A549 (cell line): ENCODE data around the gene BMS1. TPM values are rescaled to one million over a fixed set of nuclear protein-coding genes. Genes with fewer than 3 reads are reported as not detected.
"Not testable (repeated sequence)": the region's sequence is repeated elsewhere in the genome, so short reads cannot be mapped to it uniquely, and the experiment has no call there.

Source experiments
- ATAC-seq, 2 experiments: fragments of 200-7000 bp in 1 of 2; fragments of >200 bp in 1 of 2; cut with Nextera tagmentation in 1 of 2; cut with Tn5 transposase in 1 of 2; 3 replicates each; pipeline versions ENCODE4 v1.8.0 to v1.9.1; 2018 to 2020; ENCODE audit warnings: mild to moderate bottlenecking in 1 of 2, moderate library complexity in 1 of 2
- CTCF ChIA-PET: fragments of 300-600 bp; sonication (Branson Sonifier 250); formaldehyde crosslinking; extraction: SDS; loops from one replicate; lab custom pipeline; 2021; ENCODE audit warnings: antibody characterized with exemption, inconsistent platforms; lab: Yijun Ruan, JAX
- POLR2A ChIA-PET: fragments of 350-600 bp; formaldehyde crosslinking; extraction: SDS; loops from one replicate; lab custom pipeline; 2021; ENCODE audit warnings: antibody characterized with exemption, inconsistent platforms; lab: Yijun Ruan, JAX
- DNase-seq, 2 experiments: peaks; one replicate each; pipeline versions ENCODE4 v3.0.0 to v3.0.0-alpha.2; 2011 to 2016; ENCODE audit warnings: low read depth in 1 of 2, low spot score in 1 of 2
- FAIRE-seq: peaks from 2 replicates; lab custom pipeline; 2011; peaks lifted over from hg19 to GRCh38; lab: Jason Lieb, UNC
- H3K27ac ChIP-seq, 2 experiments: fragments of >200 bp; sonication (Bioruptor Twin); formaldehyde crosslinking; 3 replicates each; pipeline ENCODE4 v1.5.1; 2016 to 2017
- H3K4me1 ChIP-seq: fragments of >200 bp; sonication (Bioruptor Twin); formaldehyde crosslinking; 3 replicates; pipeline ENCODE4 v1.6.1; 2016
- H3K4me2 ChIP-seq: fragments of >200 bp; sonication (Bioruptor Twin); formaldehyde crosslinking; 3 replicates; pipeline ENCODE4 v1.6.1; 2016
- H3K4me3 ChIP-seq: fragments of >200 bp; sonication (Bioruptor Twin); formaldehyde crosslinking; 3 replicates; pipeline ENCODE4 v1.5.1; 2016
- H3K9me3 ChIP-seq: fragments of >200 bp; sonication (Bioruptor Twin); formaldehyde crosslinking; 3 replicates; pipeline ENCODE4 v1.6.1; 2016
- CBX2 ChIP-seq: fragments of 200-600 bp; sonication (generic); IDR thresholded peaks from 2 replicates; pipeline ENCODE4 v1.6.1; 2016; ENCODE audit warnings: low read depth, mild to moderate bottlenecking, borderline replicate concordance
- CEBPB ChIP-seq, 2 experiments: fragments of >200 bp in 1 of 2; sonication (Bioruptor Twin) in 1 of 2; formaldehyde crosslinking in 1 of 2; IDR thresholded peaks; 2 replicates each; pipeline ENCODE4 v1.6.1; 2012 to 2016
- EHF ChIP-seq: fragments of 250-450 bp; sonication (Bioruptor Pico); IDR thresholded peaks from 2 replicates; pipeline ENCODE4 v1.5.0; 2020; ENCODE audit warnings: mild to moderate bottlenecking
- EHMT2 ChIP-seq: fragments of 200-600 bp; sonication (generic); IDR thresholded peaks from 2 replicates; pipeline ENCODE4 v1.6.1; 2016; ENCODE audit warnings: antibody characterized with exemption, low read depth, mild to moderate bottlenecking, moderate library complexity
- EP300 ChIP-seq, 2 experiments: fragments of >200 bp; sonication (Bioruptor Twin); formaldehyde crosslinking; IDR thresholded peaks; 2 replicates in 1 of 2; 3 replicates in 1 of 2; pipeline ENCODE4 v1.6.1; 2016 to 2017
- FOSB ChIP-seq: fragments of 250-450 bp; sonication (Bioruptor Pico); IDR thresholded peaks from 2 replicates; pipeline ENCODE4 v1.5.0; 2020; ENCODE audit warnings: mild to moderate bottlenecking, moderate library complexity
- GATA3 ChIP-seq: IDR thresholded peaks from 2 replicates; pipeline ENCODE4 v1.6.1; 2012; ENCODE audit warnings: borderline replicate concordance
- HOXA7 ChIP-seq: fragments of 250-450 bp; sonication (Bioruptor Pico); IDR thresholded peaks from 2 replicates; pipeline ENCODE4 v1.5.0; 2020; ENCODE audit warnings: mild to moderate bottlenecking, moderate library complexity
- HOXB13 ChIP-seq: fragments of 250-450 bp; sonication (Bioruptor Pico); IDR thresholded peaks from 2 replicates; pipeline ENCODE4 v1.5.0; 2020; ENCODE audit warnings: low read depth, mild to moderate bottlenecking, moderate library complexity
- JUN ChIP-seq, 2 experiments: fragments of >200 bp; sonication (Bioruptor Twin); formaldehyde crosslinking; IDR thresholded peaks; 2 replicates in 1 of 2; 3 replicates in 1 of 2; pipeline ENCODE4 v1.6.1; 2016 to 2017
- KDM5A ChIP-seq: fragments of 200-600 bp; sonication (generic); IDR thresholded peaks from 2 replicates; pipeline ENCODE4 v1.6.1; 2016; ENCODE audit warnings: antibody characterized with exemption, mild to moderate bottlenecking
- NFE2L2 ChIP-seq: fragments of 150-350 bp; conservative IDR thresholded peaks from 2 replicates; pipeline ENCODE4 v1.6.1; 2014; ENCODE audit warnings: low read length
- NPAS2 ChIP-seq: fragments of 250-450 bp; sonication (Bioruptor Pico); IDR thresholded peaks from 2 replicates; pipeline ENCODE4 v1.8.0; 2022; ENCODE audit warnings: mild to moderate bottlenecking, moderate library complexity, borderline replicate concordance
- POLR2A ChIP-seq: IDR thresholded peaks from 2 replicates; pipeline ENCODE4 v1.6.1; 2012; ENCODE audit warnings: mild to moderate bottlenecking, low read length
- RAD21 ChIP-seq, 2 experiments: fragments of >200 bp in 1 of 2; sonication (Bioruptor Twin) in 1 of 2; formaldehyde crosslinking in 1 of 2; IDR thresholded peaks in 1 of 2; conservative IDR thresholded peaks in 1 of 2; 2 replicates in 1 of 2; 3 replicates in 1 of 2; pipeline ENCODE4 v1.6.1; 2012 to 2018; ENCODE audit warnings: inconsistent platforms in 1 of 2
- RARB ChIP-seq: fragments of 250-450 bp; sonication (Bioruptor Pico); IDR thresholded peaks from 2 replicates; pipeline ENCODE4 v1.8.0; 2021; ENCODE audit warnings: mild to moderate bottlenecking, moderate library complexity
- RCOR1 ChIP-seq: fragments of 150-350 bp; IDR thresholded peaks from 2 replicates; pipeline ENCODE4 v1.6.1; 2014; ENCODE audit warnings: antibody characterized with exemption, low read length, low read depth
- RFX5 ChIP-seq: fragments of 450-650 bp; IDR thresholded peaks from 2 replicates; pipeline ENCODE4 v1.7.1; 2014; ENCODE audit warnings: antibody characterized with exemption, mild to moderate bottlenecking, moderate library complexity
- SREBF2 ChIP-seq: fragments of 450-650 bp; IDR thresholded peaks from 2 replicates; pipeline ENCODE4 v1.6.1; 2014; ENCODE audit warnings: mild to moderate bottlenecking, moderate library complexity
- TP53 ChIP-seq: fragments of 250-450 bp; sonication (Bioruptor Pico); IDR thresholded peaks from 2 replicates; pipeline ENCODE4 v1.5.0; 2021; ENCODE audit warnings: mild to moderate bottlenecking, moderate library complexity
- ZC3H11A ChIP-seq: fragments of 450-650 bp; IDR thresholded peaks from 2 replicates; pipeline ENCODE4 v1.6.1; 2014; ENCODE audit warnings: antibody characterized with exemption, mild to moderate bottlenecking
- ZFP36 ChIP-seq: fragments of 450-650 bp; IDR thresholded peaks from 2 replicates; pipeline ENCODE4 v1.6.1; 2014; ENCODE audit warnings: borderline replicate concordance; ENCODE audit not compliant: partially characterized antibody
- ZNF302 ChIP-seq: fragments of 250-450 bp; sonication (Bioruptor Pico); IDR thresholded peaks from 2 replicates; pipeline ENCODE4 v1.9.0; 2021; ENCODE audit warnings: inconsistent platforms, mild to moderate bottlenecking, moderate library complexity
- ZSCAN20 ChIP-seq: fragments of 250-450 bp; sonication (Bioruptor Pico); IDR thresholded peaks from 2 replicates; pipeline ENCODE4 v1.8.0; 2022; ENCODE audit warnings: mild to moderate bottlenecking, moderate library complexity
- WGBS: methylation state at CpG from one replicate; pipeline ENCODE4 v1.1.6; 2017; ENCODE audit errors: missing lambda C conversion rate; 5-methylcytosine and 5-hydroxymethylcytosine counted together
- polyA plus RNA-seq, 4 experiments: library from polyadenylated mRNA; depleted of rRNA in 3 of 4; stranded (reverse); fragments of >200 nt; fragmentation: RNase III in 1 of 4; extraction: RNeasy Plus Mini Kit Qiagen cat#74134 plus additional on column Dnase treatment in 1 of 4; gene quantifications; 2 replicates in 3 of 4; 3 replicates in 1 of 4; pipeline ENCODE4 v1.2.3, GENCODE V29; 2011 to 2017
- TF ChIP-seq, protein P1 (sequence below): fragments of >200 bp; sonication (Bioruptor Twin); formaldehyde crosslinking; IDR thresholded peaks from 2 replicates; pipeline ENCODE4 v1.6.1; 2016
- TF ChIP-seq, protein P2 (sequence below): fragments of 150-350 bp; IDR thresholded peaks from 2 replicates; pipeline ENCODE4 v1.6.1; 2014; ENCODE audit warnings: low read depth, mild to moderate bottlenecking, low read length

The BMS1 gene
- polyA plus RNA-seq, 2 of the 4 experiments (the other 2 are of a cell fraction) = 14.4 to 21.2 TPM

DNA sequence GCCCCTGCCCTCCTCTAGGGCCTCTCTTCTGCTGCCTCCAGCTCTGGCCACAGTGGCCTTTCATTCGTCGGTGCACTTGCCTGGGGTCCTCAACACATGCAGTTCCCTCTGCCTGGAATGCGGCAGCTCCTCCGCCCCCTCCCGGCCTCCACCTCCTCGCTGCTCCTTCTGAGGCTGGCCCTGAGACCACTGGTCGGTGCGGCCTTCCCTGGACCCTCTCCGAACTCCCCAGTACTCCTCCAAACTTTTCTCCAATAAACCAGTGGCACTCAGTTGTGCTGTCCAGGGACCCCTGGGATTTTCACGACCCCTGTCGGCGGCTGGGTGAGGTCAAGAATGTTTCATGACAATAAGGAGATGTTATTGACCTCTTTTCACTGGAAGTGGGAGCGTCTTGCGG lies 53.5 kb downstream of the BMS1 start:
- Histone ChIP-seq H3K4me2 (no peak overlapping the region), H3K4me1 (no peaks in the 10 kb centered on the region), H3K27ac (no peak overlapping the region), H3K9me3 (no peaks in the 10 kb centered on the region), H3K4me3 (no peak overlapping the region)
- ChIA-PET POLR2A (no interaction called here), CTCF (interaction anchor here (0.6 kb wide), 1 partner anchor 28 kb away, joined by 3 read pairs; no protein-coding TSS in a partner anchor)
- FAIRE-seq (no peak), ATAC-seq (no peak), DNase-seq (no peak)
- TF ChIP-seq GATA3 (no peak), RAD21 (conservative IDR thresholded peaks at IDR 0.05 in 1 of 2, IDR thresholded peaks at IDR 0.05 in 1 of 2) (no peak), EP300 (IDR thresholded peaks at IDR 0.05) (no peak), KDM5A (no peak), FOSB (CRISPR knock-in tag) (no peak), SREBF2 (no peak), TP53 (CRISPR knock-in tag) (no peak), CEBPB (IDR thresholded peaks at IDR 0.05) (no peak), RARB (CRISPR knock-in tag) (no peak), JUN (IDR thresholded peaks at IDR 0.05) (no peak)
- WGBS = 93% methylated on average over 14 of the region's 14 CpGs

DNA sequence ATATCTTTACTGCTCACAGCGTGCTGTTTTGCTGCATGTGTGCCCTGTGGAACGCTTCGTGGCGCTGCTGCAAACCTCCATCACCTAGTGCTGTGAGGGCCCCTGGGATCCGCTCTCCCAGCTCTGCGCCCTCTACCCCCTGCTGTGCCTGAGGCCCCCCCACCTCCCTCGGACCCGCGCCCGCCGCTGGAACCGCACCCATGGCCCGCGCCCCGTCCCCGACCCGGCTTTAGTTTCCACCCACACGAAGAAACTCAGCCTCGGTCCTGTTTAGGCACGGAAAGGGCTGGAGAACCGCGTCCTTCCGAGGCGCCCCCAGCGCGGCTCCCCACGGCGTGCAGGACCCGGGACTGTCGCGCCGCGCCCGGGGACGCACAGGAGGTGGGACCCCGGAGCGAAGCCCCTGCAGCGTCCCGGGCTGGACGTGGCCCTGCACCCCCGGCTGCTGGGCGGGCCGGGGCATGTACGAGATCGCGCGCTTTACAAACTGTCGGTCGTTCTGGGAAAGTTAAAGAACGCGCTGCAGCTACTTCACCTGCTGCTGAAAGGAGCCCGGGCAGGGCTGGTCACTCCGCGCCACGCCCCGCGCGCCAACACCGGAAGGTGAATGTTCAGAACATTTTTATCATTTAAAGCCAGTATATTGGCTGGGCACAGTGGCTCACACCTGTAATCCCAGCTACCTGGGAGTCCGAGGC lies 54.3 kb downstream of the BMS1 start:
- TF ChIP-seq NFE2L2 (no peak), HOXB13 (no peak), RCOR1 (no peak)
- TF ChIP-seq, protein P1, sequence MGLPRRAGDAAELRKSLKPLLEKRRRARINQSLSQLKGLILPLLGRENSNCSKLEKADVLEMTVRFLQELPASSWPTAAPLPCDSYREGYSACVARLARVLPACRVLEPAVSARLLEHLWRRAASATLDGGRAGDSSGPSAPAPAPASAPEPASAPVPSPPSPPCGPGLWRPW = no peak
- TF ChIP-seq, all 56 proteins: peak for 0
- FAIRE-seq (no peak), ATAC-seq (peak; percentile 85 to 88), DNase-seq (peak; percentile 11 to 20)
- no peaks in the 10 kb centered on the region for H3K9me3 ChIP-seq
- H3K4me3 ChIP-seq = peak overlapping the region; percentile 51
- 35% methylated on average over 14 of the region's 60 CpGs for WGBS
- no peaks in the 10 kb centered on the region for H3K4me1 ChIP-seq
- peak overlapping the region in 1 of 2 experiments; percentile 76; a peak in 3 of 6 replicates for H3K27ac ChIP-seq
- CTCF ChIA-PET = interaction anchor here (0.6 to 0.9 kb wide), 2 partner anchors 28 to 238 kb away, joined by 3 to 4 read pairs; no protein-coding TSS in a partner anchor
- POLR2A ChIA-PET = no interaction called here
- peak overlapping the region; percentile 77 for H3K4me2 ChIP-seq

DNA sequence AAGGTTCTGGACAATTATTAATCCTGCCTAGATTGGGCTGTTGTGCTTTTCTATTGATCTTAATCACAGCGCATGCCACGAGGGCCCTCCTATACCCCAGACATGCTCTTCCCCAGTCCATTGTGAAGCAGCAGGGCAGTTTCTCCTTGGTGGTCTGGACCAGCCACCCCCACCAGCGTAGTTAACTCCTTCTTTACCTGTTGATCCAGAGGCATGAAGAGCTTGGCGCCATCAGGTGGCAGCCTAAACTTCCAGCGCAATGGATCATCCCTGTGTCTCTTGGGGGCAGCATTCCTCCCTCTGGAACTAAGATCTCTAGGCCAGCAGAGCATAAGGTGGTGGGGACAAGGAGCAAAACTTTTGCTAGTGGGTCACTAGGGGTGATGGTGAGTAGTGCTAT lies 62.2 kb downstream of the BMS1 start:
- CTCF ChIA-PET, H3K27ac ChIP-seq, H3K9me3 ChIP-seq, FAIRE-seq, ATAC-seq, H3K4me3 ChIP-seq, POLR2A ChIA-PET, H3K4me1 ChIP-seq, DNase-seq, H3K4me2 ChIP-seq: not testable (repeated sequence)
- WGBS = 66% methylated on average over 3 of the region's 5 CpGs

DNA sequence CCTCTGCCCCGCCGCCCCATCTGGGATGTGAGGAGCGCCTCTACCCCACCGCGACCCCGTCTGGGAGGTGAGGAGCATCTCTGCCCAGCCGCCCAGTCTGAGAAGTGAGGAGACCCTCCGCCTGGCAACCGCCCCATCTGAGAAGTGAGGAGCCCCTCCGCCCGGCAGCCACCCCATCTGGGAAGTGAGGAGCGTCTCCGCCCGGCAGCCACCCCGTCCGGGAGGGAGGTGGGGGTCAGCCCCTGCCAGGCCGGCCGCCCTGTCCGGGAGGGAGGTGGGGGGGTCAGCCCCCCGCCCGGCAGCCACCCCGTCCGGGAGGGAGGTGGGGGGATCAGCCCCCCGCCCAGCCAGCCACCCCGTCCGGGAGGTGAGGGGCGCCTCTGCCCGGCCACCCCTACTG lies 64.7 kb downstream of the BMS1 start:
- no CpG with 5 or more reads among the region's 28 CpGs for WGBS
- DNase-seq, POLR2A ChIA-PET, CTCF ChIA-PET, FAIRE-seq, H3K9me3 ChIP-seq, H3K4me1 ChIP-seq, H3K4me3 ChIP-seq, ATAC-seq, H3K27ac ChIP-seq, H3K4me2 ChIP-seq: not testable (repeated sequence)

DNA sequence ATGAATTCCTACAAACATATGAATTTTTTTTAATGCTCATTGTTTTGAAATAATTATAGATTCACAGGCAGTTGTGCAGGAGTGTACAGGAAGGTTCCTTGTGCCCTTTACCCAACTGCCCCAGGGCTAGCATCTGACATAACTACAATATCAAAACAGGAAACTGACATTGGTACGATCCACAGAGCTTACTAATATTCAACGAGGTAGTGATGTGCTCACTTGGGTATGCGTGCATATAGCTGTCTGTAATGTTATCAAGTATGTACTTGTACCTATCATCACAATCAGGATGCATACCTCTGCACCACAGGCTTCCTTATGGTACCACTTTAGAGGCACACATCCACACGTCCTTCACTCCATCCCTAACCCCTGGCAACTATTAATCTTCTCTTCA lies 68.3 kb downstream of the BMS1 start:
- ATAC-seq = no peak
- WGBS = 3% methylated on average over 4 of the region's 4 CpGs
- no peaks in the 10 kb centered on the region for H3K4me1 ChIP-seq
- ChIA-PET CTCF (no interaction called here), POLR2A (no interaction called here)
- FAIRE-seq = no peak
- H3K4me2 ChIP-seq = no peak overlapping the region
- TF ChIP-seq, protein P2, sequence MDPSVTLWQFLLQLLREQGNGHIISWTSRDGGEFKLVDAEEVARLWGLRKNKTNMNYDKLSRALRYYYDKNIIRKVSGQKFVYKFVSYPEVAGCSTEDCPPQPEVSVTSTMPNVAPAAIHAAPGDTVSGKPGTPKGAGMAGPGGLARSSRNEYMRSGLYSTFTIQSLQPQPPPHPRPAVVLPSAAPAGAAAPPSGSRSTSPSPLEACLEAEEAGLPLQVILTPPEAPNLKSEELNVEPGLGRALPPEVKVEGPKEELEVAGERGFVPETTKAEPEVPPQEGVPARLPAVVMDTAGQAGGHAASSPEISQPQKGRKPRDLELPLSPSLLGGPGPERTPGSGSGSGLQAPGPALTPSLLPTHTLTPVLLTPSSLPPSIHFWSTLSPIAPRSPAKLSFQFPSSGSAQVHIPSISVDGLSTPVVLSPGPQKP = no peak
- TF ChIP-seq HOXA7 (CRISPR knock-in tag) (no peak), CBX2 (no peak), NPAS2 (CRISPR knock-in tag) (no peak), RAD21 (conservative IDR thresholded peaks at IDR 0.05 in 1 of 2, IDR thresholded peaks at IDR 0.05 in 1 of 2) (no peak), JUN (IDR thresholded peaks at IDR 0.05) (no peak), ZNF302 (CRISPR knock-in tag) (no peak), ZSCAN20 (CRISPR knock-in tag) (no peak), EHF (CRISPR knock-in tag) (no peak), RCOR1 (no peak), ZFP36 (no peak), POLR2A (no peak), ZC3H11A (no peak), RFX5 (no peak), EHMT2 (no peak)
- no peak for DNase-seq
- no peak overlapping the region for H3K4me3 ChIP-seq
- H3K27ac ChIP-seq = no peak overlapping the region
- H3K9me3 ChIP-seq = no peaks in the 10 kb centered on the region
